ENCODE data around the gene GPR151.

GRCh38 chr5:146539973-146540372, 24.0 kb upstream of the GPR151 start:
- TF ChIP-seq CTCF (IDR thresholded peaks at IDR 0.05): no peak
- TF ChIP-seq POLR2A (IDR thresholded peaks at IDR 0.05): no peak

Data from breast epithelium (tissue), 3 donors.